BJ (cell line): ENCODE data around the gene CLIC4. TPM values are rescaled to one million over a fixed set of nuclear protein-coding genes. Genes with fewer than 3 reads are reported as not detected.

Experiments
- CTCF ChIA-PET: fragments of 350-600 bp; formaldehyde crosslinking; extraction: SDS; loops from one replicate; lab custom pipeline; 2021; ENCODE audit warnings: antibody characterized with exemption, inconsistent platforms; lab: Yijun Ruan, JAX
- POLR2A ChIA-PET: fragments of 300-600 bp; sonication (Branson Sonifier 250); formaldehyde crosslinking; extraction: SDS; loops from one replicate; lab custom pipeline; 2021; ENCODE audit warnings: antibody characterized with exemption; lab: Charles Lee
- DNase-seq: peaks from one replicate; pipeline ENCODE4 v3.0.0-alpha.2; 2011; ENCODE audit warnings: low read depth
- H3K27me3 ChIP-seq: 2 replicates; pipeline ENCODE4 v1.6.0; 2011; ENCODE audit warnings: low read length; ENCODE audit not compliant: control insufficient read depth, insufficient read depth
- H3K36me3 ChIP-seq: 2 replicates; pipeline ENCODE4 v1.5.1; 2011; ENCODE audit warnings: low read length; ENCODE audit not compliant: control insufficient read depth, insufficient read depth
- H3K4me3 ChIP-seq: 2 replicates; pipeline ENCODE4 v1.5.1; 2011; ENCODE audit warnings: low read depth, mild to moderate bottlenecking, control low read depth, low read length
- CTCF ChIP-seq: IDR thresholded peaks from 2 replicates; pipeline ENCODE4 v1.5.1; 2011; ENCODE audit warnings: low read depth, mild to moderate bottlenecking, control low read depth, inconsistent platforms, low read length, moderate library complexity; ENCODE audit not compliant: insufficient read depth
- polyA plus RNA-seq: library from polyadenylated mRNA; depleted of rRNA; stranded (reverse); fragments of >200 nt; gene quantifications from 2 replicates; pipeline ENCODE4 v1.2.3, GENCODE V29; 2011

Gene CLIC4
- polyA plus RNA-seq, 1 experiment = 275 TPM

DNA sequence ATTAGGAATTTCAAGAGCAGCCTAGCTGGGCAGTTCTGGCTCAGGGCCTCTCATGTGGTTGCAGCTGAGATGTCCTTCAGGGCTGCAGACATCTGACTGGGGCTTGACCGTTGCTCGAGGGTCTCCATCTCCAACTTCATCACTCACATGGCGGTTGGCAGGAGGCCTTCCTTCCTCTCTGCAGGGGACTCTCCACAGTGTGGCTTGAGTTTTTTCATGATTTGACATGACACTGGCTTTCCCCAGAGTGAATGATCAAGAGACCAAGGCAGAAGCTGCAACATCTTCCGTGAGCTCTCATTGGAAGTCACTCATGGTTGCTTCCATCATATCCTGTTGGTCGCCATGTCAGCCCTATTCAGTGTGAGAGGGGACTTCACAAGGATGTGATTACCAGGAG, 110.2 kb downstream of the CLIC4 start:
- CTCF ChIA-PET = no interaction called here
- Histone ChIP-seq H3K27me3 (no peaks in the 10 kb centered on the region), H3K4me3 (no peak overlapping the region), H3K36me3 (no peaks in the 10 kb centered on the region)
- POLR2A ChIA-PET = no interaction called here
- DNase-seq = no peak
- no peak for TF ChIP-seq CTCF

- CTCF ChIA-PET = interaction anchor here (1.1 kb wide), 1 partner anchor 8 kb away, joined by 3 read pairs; no protein-coding TSS in a partner anchor
- DNase-seq = no peak
- no peaks in the 10 kb centered on the region for H3K36me3 ChIP-seq
- no peak overlapping the region for H3K4me3 ChIP-seq
- H3K27me3 ChIP-seq = peaks cover 3% of the 10 kb centered on the region; the same call in 1 of the 2 replicates
- POLR2A ChIA-PET = no interaction called here
- no peak for TF ChIP-seq CTCF
These were observed 111.7 kb downstream of the CLIC4 start for GRCh38 chr1:24856787-24857506.

GRCh38 chr1:24857507-24858133, 112.4 kb downstream of the CLIC4 start:
- Histone ChIP-seq H3K27me3 (peaks cover 6% of the 10 kb centered on the region; the same call in 1 of the 2 replicates), H3K36me3 (no peaks in the 10 kb centered on the region), H3K4me3 (no peak overlapping the region)
- POLR2A ChIA-PET = no interaction called here
- no peak for DNase-seq
- CTCF ChIA-PET = interaction anchor here (1.1 kb wide), 1 partner anchor 9 kb away, joined by 3 read pairs; no protein-coding TSS in a partner anchor
- no peak for TF ChIP-seq CTCF

DNA sequence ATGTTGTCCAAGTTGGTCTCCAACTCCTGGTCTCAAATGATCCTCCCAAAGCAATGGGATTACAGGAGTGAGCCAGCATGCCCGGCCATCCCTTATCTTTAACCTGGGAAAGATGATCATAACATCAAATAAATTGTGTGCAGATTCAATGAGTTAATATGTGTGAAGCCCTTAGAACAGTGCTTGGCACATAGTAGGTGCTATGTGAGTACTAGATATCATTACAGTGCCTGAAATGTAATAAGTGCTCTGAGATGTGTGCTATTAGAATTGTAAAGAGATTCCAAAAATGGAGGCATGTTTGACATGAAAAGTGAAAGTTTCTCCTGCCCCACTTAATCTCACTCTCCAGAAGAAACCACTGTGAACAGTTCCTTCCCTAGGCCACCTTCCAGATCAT, 113.0 kb downstream of the CLIC4 start:
- ChIA-PET POLR2A (no interaction called here), CTCF (no interaction called here)
- no peak for TF ChIP-seq CTCF
- Histone ChIP-seq H3K27me3 (peaks cover 7% of the 10 kb centered on the region; the same call in 1 of the 2 replicates), H3K4me3 (no peak overlapping the region), H3K36me3 (no peaks in the 10 kb centered on the region)
- no peak for DNase-seq
